IgD-negative memory B cell (primary cell): ENCODE data around the gene FKBP5. TPM values are rescaled to one million over a fixed set of nuclear protein-coding genes. Genes with fewer than 3 reads are reported as not detected.

Experiments used
- H3K27ac Mint-ChIP-seq, 3 donors: one replicate each; pipeline ENCODE4 v1.8.0; 2020 to 2022; ENCODE audit warnings: mild to moderate bottlenecking in 3 of 3, mixed read lengths in 3 of 3, moderate library complexity in 1 of 3
- H3K27me3 Mint-ChIP-seq: one replicate; pipeline ENCODE4 v1.8.0; 2021; ENCODE audit warnings: mixed read lengths
- H3K36me3 Mint-ChIP-seq: one replicate; pipeline ENCODE4 v1.8.0; 2020; ENCODE audit warnings: mild to moderate bottlenecking, mixed read lengths
- H3K4me1 Mint-ChIP-seq, 3 donors: one replicate each; pipeline ENCODE4 v1.8.0; 2020 to 2022; ENCODE audit warnings: mixed read lengths in 3 of 3, mild to moderate bottlenecking in 1 of 3
- H3K4me3 Mint-ChIP-seq, 4 donors: one replicate each; pipeline ENCODE4 v1.8.0; 2020 to 2022; ENCODE audit warnings: mild to moderate bottlenecking in 4 of 4, mixed read lengths in 4 of 4, moderate library complexity in 3 of 4
- H3K9me3 Mint-ChIP-seq, 3 donors: one replicate each; pipeline ENCODE4 v1.8.0; 2020 to 2021; ENCODE audit warnings: mixed read lengths in 3 of 3, mild to moderate bottlenecking in 1 of 3
- polyA plus RNA-seq: library from polyadenylated mRNA; unstranded; fragments of 300-500 nt; fragmentation: Illumina TruSeq; gene quantifications from one replicate; pipeline ENCODE4 v1.2.3, GENCODE V29; 2021

FKBP5 gene
- polyA plus RNA-seq, 1 donor from 2014 or later, result 25.1 TPM

DNA sequence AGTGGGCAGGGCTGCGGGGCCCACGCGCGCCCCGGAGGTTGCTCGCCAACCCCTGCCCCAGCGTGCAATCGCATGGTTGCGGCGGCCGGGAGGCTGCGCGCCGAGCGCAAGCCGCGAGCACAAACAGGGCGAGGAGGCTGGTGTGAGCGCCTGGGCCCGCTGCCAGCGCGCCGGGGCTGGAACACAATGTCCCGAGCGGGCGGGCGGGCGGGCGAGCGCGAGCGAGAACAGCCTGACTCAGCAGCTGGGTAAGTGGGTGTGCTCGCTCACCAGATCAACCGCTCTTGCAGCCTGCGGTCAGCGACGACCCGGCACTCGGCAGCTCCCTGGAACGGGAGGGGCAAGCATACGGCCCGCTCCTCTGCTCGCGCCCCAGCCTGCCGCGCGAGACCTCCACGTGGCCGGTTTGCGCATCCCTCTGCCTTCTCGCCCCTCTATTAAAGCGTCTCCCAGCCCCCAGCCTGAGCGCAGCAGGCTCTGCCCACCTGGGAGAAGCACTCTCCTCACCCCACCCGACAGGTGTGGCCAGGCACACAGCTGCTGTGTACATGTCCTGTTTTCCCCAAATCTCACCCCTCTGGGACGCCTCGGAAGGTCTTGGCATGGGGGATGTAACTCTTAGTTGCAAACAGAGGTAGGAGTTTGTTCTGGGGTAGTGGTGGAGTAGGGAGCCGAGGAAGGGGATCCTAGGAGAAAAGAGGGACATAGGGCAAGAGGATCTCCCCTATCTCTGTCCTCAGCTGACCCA lies 39.4 kb upstream of the FKBP5 start:
- Mint-ChIP-seq H3K36me3 (no peaks in the 10 kb centered on the region), H3K4me3 (peak overlapping the region; percentile 57 to 94 (median 87)), H3K4me1 (peaks cover 31 to 41% (median 36%) of the 10 kb centered on the region in 3 donors), H3K27ac (peak overlapping the region in 2 of 3 donors; percentile 81 to 95), H3K27me3 (peaks cover 3% of the 10 kb centered on the region), H3K9me3 (no peaks in the 10 kb centered on the region)

DNA sequence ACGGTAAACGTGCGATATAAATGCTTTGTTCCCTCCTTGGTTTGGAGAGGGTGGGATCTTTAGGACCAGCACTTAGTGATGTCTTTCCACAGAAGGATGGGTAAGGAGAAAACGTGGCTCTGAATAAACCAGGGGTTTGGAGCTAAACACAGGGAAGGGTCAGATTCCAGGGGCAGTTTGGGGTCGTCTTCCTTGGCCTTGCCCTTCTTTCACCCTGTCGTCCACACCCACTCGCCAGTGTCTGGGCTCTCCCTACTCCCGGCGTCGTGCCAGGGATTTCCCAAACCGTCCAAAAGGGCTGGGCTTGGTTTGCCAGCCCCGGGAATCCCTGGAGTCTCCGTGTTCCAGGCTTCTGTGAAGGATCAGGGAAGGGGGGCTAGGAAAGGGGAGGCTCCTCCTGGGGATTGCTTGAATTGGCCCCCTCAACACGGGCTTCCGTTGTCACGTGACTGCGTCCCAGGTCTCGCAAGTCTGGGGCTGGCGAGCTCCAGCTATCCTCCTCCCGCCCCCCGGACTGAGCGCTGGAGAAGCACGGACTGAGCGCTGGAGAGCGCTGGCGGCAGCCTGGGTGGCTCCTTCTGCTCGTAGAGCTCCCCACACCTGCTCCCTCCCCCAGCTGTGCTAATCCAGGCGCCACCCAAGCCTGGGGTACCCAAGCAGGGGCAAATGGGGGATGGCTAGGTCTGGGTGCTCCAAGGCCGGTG lies 38.7 kb upstream of the FKBP5 start:
- no peaks in the 10 kb centered on the region for H3K36me3 Mint-ChIP-seq
- H3K9me3 Mint-ChIP-seq, result no peaks in the 10 kb centered on the region
- H3K4me3 Mint-ChIP-seq, result peak overlapping the region; percentile 57 to 87 (median 78)
- peaks cover 3% of the 10 kb centered on the region for H3K27me3 Mint-ChIP-seq
- peak overlapping the region in 2 of 3 donors; percentile 95 for H3K27ac Mint-ChIP-seq
- H3K4me1 Mint-ChIP-seq, result peaks cover 27 to 37% (median 32%) of the 10 kb centered on the region in 3 donors

DNA sequence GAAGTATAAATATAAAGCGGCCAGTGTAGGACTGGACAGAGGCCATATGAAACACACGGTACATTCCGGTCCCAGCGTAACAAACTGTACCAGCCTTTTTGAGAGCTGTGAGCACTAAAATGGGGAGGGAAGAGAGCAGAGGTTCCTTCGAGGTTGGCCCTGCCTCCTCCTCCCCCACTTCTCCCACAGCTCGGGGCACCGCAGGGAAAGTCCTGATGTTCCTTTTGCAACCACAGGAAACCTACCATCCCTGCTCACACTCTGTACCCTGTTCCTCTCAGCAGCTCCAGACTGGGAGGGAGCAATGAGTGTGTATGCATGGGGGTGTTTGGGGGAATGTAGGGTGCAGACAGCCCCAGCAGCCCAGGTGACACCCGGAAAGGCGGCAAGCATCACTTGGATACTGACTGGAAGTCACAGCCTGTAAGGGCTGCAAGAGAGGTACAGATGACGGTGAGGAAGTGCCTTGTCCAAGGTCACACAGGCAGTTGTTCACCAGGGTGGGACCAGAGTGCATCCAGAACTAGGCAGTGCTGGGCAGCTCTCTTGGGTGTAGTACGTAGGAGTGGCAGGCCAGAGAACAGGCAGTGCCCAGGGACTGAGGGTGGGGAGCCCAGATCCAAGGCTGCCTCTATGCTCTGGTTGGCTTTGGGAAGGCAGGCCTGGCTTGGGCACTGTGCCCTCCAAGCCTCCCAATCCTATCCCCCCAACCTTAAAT lies 37.2 kb upstream of the FKBP5 start:
- no peaks in the 10 kb centered on the region for H3K9me3 Mint-ChIP-seq
- H3K36me3 Mint-ChIP-seq, result peaks cover 3% of the 10 kb centered on the region
- peak overlapping the region in 3 of 4 donors; percentile 57 to 85 (median 66) for H3K4me3 Mint-ChIP-seq
- H3K27me3 Mint-ChIP-seq, result peaks cover 3% of the 10 kb centered on the region
- H3K4me1 Mint-ChIP-seq, result peaks cover 24 to 34% (median 25%) of the 10 kb centered on the region in 3 donors
- peak overlapping the region in 1 of 3 donors; percentile 47 for H3K27ac Mint-ChIP-seq

DNA sequence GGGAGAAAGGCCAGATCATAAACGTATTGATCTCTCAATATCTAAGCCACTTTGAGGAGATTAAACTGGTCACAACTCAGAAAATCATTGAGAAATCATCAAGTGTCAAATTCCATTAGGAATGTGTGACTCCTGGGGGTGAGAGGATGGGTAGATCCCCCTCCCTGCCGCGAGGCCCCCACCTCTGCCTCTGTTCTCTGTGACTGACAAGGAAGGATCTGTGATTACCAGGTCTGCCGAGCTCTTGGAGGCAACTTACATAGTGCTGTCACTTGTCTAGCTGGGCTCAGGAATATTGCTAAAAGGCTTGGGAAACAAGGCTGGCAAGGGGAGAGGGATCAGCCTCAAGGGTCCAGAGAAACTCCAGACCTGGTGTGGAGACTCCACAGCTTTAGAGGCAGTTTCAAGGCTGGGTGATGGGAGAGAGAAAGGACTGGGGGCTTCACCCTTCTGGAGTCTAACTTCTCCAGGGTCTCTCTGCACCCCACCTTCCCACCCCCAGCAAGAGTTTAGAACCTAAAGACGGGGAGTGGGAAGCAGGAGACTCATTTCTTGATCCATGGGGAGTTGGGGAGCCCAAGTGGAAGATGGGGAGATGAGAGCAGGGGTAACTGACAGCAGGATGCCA lies 36.5 kb upstream of the FKBP5 start:
- H3K4me3 Mint-ChIP-seq, result peak overlapping the region in 1 of 4 donors; percentile 31
- peak overlapping the region in 1 of 3 donors; percentile 47 for H3K27ac Mint-ChIP-seq
- no peaks in the 10 kb centered on the region for H3K9me3 Mint-ChIP-seq
- H3K4me1 Mint-ChIP-seq, result peaks cover 30 to 39% (median 31%) of the 10 kb centered on the region in 3 donors
- H3K36me3 Mint-ChIP-seq, result peaks cover 3% of the 10 kb centered on the region
- peaks cover 3% of the 10 kb centered on the region for H3K27me3 Mint-ChIP-seq

DNA sequence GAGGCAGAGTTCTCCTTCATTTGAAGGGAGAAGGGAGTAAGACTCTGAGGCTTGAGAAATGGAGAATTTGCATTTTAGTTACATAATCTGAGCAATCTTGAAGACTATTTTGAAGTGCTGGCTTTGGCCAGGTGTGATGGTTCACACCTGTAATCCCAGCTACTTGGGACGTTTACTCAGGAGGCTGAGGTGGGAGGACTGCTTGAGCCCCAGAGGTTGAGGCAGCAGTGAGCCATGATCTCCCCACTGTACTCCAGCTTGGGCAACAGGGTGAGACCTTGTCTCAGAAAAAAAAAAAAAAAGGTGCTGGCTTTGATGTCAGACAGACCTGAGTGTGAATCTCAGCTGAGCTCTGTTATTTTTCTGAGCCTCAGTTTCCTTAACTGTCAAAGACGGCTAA lies 35.8 kb upstream of the FKBP5 start:
- peaks cover 31 to 40% (median 35%) of the 10 kb centered on the region in 3 donors for H3K4me1 Mint-ChIP-seq
- H3K27me3 Mint-ChIP-seq, result peaks cover 3% of the 10 kb centered on the region
- H3K9me3 Mint-ChIP-seq, result no peaks in the 10 kb centered on the region
- peak overlapping the region in 1 of 3 donors; percentile 78 for H3K27ac Mint-ChIP-seq
- H3K4me3 Mint-ChIP-seq, result peak overlapping the region in 1 of 4 donors; percentile 52
- H3K36me3 Mint-ChIP-seq, result peaks cover 3% of the 10 kb centered on the region

DNA sequence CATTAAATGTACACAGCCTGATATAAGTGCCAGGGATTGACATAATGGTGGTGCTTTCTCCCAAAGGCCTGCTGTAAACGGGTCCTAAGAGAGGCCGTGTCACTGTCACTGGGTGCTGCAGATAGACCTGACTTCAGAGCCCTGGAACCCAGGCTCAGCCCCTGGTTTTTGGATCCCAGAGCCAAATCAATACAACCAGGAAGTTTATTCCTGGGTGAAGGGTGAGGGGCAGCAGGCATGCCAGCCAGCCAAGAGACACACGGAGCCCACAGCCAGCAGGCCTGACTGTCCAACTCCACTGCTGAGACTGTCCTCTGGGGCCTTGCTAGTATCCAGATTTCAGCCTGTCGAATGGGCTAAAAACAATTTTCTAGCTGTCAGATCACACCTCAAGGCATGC lies 35.3 kb upstream of the FKBP5 start:
- Mint-ChIP-seq H3K27me3 (peaks cover 3% of the 10 kb centered on the region), H3K9me3 (no peaks in the 10 kb centered on the region), H3K4me1 (peaks cover 33 to 40% (median 34%) of the 10 kb centered on the region in 3 donors), H3K36me3 (peaks cover 3% of the 10 kb centered on the region), H3K4me3 (peak overlapping the region in 1 of 4 donors; percentile 52), H3K27ac (peak overlapping the region in 1 of 3 donors; percentile 78)

DNA sequence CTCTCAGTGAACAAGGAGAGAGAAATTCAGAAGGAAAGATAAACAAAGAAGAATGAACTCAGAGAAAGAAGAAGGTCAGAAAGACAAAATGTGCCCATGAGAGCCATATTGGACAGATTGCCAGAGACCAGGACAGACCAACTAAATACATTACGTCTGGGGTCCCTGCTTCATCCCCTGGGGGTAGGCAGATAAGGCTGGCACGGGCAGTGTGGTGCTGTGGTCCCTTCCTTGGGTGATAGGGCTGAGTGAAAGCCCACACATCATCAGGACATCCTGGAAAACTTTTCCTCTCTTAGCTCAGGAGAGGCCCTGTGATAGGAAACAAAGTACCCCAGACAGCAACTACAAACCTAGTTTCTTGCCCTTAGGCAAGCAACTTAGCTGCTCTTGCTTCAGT lies 34.9 kb upstream of the FKBP5 start:
- H3K27ac Mint-ChIP-seq, result peak overlapping the region in 1 of 3 donors; percentile 53
- peaks cover 3% of the 10 kb centered on the region for H3K27me3 Mint-ChIP-seq
- peaks cover 3% of the 10 kb centered on the region for H3K36me3 Mint-ChIP-seq
- peaks cover 35 to 41% (median 36%) of the 10 kb centered on the region in 3 donors for H3K4me1 Mint-ChIP-seq
- H3K9me3 Mint-ChIP-seq, result no peaks in the 10 kb centered on the region
- peak overlapping the region in 2 of 4 donors; percentile 38 to 52 for H3K4me3 Mint-ChIP-seq

DNA sequence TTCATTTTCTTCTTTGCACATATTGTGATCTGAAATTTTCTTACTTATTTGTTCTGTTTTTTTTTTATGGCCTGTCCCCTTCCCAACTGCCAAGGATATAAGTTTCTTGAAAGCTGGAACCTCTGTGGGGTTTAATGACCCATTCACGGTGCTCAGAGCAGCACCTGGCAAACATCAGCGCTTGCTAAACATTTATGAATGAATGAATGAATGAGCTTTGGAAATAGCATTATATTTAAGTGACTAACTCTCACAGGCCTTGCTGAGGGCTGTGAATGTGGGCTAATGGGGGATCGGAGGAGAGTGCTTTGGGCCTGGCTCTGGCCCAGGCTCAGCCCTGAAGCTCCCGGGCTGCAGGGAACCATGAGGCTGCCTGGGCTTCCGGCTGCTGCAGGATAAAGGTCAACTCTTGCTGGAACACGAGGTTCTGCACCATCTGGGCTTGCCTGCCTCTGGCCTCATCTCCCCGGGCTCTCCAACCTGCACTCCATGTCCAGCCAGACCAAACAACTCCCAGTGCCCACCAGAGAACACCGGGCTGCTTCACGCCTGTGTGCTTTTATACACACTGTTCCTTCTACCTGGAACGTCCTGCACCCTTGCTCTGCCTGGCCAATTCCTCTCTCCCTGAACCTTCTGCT lies 33.5 kb upstream of the FKBP5 start:
- peaks cover 3% of the 10 kb centered on the region for H3K27me3 Mint-ChIP-seq
- peak overlapping the region in 2 of 3 donors; percentile 16 to 73 for H3K27ac Mint-ChIP-seq
- peaks cover 31 to 44% (median 40%) of the 10 kb centered on the region in 3 donors for H3K4me1 Mint-ChIP-seq
- H3K4me3 Mint-ChIP-seq, result peak overlapping the region in 2 of 4 donors; percentile 26
- peaks cover 3% of the 10 kb centered on the region for H3K36me3 Mint-ChIP-seq
- no peaks in the 10 kb centered on the region for H3K9me3 Mint-ChIP-seq

DNA sequence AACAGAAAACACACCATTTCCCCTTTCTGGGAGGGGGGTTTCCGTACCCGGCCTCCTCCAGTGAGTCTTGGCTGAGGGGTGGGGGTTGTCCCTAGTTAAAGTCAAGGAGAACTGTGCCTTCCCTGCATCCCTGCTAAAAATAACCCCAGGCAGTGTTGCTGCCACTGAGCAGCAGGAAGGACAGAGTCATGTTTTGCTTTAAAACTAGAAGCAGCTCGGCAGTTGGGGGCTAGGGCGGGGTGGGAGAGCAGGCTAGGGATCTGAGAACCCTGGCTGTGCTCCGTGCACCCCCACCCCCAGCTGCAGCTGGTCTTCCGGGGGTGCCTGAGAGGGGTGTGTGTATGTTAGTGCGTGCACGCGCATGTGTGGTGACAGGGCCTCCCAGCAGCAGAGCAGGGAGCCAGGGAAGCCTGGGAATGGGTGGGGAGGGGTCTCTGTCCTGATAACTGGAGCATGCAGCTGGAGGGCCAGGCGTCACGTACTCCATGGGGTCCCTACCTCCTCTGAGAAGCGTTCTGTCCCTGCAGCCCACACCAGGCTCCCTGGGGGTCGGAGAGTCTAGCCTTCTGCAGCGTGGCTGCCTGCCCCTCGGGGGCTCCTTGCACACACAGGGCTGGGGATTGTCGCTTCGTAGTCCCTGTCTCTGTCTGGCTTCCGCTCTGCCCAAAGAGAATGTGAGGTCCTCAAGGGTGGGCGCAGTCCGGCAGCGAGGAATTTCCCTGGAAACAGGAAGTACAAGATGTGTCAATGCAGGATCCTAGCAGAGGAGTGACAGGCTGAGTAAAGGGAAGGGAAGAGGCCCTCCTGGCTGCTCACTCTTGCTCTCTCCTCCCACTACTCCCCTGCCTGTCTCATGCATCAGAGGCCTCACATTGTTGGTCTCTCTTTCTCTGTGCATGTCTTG lies 31.4 kb upstream of the FKBP5 start:
- Mint-ChIP-seq H3K4me1 (peaks cover 24 to 36% (median 36%) of the 10 kb centered on the region in 3 donors), H3K36me3 (peaks cover 3% of the 10 kb centered on the region), H3K27me3 (no peaks in the 10 kb centered on the region), H3K27ac (peak overlapping the region; percentile 7 to 91 (median 55)), H3K9me3 (no peaks in the 10 kb centered on the region), H3K4me3 (peak overlapping the region; percentile 59 to 90 (median 75))

DNA sequence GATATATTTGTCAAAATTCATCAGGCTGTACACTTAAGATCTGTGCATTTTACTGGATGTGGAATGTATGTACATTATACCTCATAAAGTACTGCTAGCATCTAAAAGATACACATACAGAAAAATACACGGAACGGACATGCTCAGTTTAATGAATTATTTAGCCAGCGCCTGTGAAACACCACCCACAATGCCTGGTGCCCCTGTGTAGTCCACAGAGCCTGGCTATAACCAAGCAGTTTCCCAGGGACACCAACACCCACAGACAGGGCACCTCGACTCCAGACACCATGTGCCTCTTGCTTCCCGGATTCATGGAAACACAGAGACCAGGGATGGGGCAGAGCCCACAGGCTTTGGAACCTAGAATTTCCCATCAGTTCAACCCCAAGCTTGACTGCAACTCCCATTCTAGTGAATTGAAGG lies 30.7 kb upstream of the FKBP5 start:
- peak overlapping the region; percentile 7 to 91 (median 23) for H3K27ac Mint-ChIP-seq
- H3K4me3 Mint-ChIP-seq, result peak overlapping the region; percentile 59 to 90 (median 75)
- peaks cover 19 to 36% (median 36%) of the 10 kb centered on the region in 3 donors for H3K4me1 Mint-ChIP-seq

DNA sequence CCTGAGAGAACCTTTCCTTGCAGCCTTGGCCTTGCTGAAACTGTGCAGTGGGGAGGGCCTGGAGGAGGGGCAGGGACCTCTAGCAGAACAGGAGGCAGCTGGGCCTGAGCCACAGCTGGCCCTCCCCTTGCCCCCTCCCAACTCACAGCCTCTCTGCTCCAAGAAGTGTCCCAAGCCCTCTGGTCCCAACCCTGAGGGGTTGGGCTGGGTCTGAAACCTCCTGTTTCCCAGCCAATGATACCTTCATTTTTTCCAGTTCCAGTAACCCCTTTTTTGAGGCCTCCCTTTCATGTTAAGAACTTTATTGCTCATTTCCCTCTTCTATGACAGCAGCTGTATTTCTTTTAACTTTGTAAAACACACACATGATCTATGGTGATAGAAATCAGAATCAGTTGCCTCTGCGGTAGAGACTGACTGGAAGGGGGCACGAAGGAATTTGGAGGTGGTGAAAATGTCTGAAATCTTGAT lies 30.2 kb upstream of the FKBP5 start:
- Mint-ChIP-seq H3K4me3 (peak overlapping the region in 1 of 4 donors; percentile 56), H3K36me3 (peaks cover 3% of the 10 kb centered on the region), H3K9me3 (no peaks in the 10 kb centered on the region), H3K4me1 (peaks cover 19 to 36% (median 36%) of the 10 kb centered on the region in 3 donors), H3K27ac (peak overlapping the region; percentile 7 to 91 (median 23)), H3K27me3 (no peaks in the 10 kb centered on the region)

More for the DNA sequence above, 30.7 kb upstream of the FKBP5 start:
- Mint-ChIP-seq H3K27me3 (no peaks in the 10 kb centered on the region), H3K36me3 (peaks cover 3% of the 10 kb centered on the region), H3K9me3 (no peaks in the 10 kb centered on the region)

DNA sequence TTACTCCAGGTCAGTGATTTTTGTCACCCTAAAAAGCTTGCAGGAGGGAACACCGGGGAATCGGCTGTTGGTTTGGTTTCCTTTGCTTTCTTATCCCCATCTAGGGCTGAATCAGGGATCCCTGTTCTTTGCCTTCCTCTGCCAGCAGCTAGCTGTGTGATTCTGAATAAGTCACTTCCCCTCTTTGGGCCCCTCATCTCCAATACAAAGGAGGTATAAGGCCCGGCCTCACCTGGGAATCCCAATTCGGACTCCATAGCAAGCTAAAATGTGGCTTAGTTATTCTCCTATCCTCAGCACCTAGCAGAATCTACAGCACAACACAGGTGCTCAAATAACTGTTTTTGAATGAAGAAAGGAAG lies 29.6 kb upstream of the FKBP5 start:
- peak overlapping the region; percentile 7 to 49 (median 23) for H3K27ac Mint-ChIP-seq
- no peaks in the 10 kb centered on the region for H3K27me3 Mint-ChIP-seq
- peaks cover 3% of the 10 kb centered on the region for H3K36me3 Mint-ChIP-seq
- H3K4me1 Mint-ChIP-seq, result peaks cover 19 to 38% (median 36%) of the 10 kb centered on the region in 3 donors
- peak overlapping the region in 1 of 4 donors; percentile 56 for H3K4me3 Mint-ChIP-seq
- H3K9me3 Mint-ChIP-seq, result no peaks in the 10 kb centered on the region
